ENCODE results near the gene PRR30.

PRR30 gene

DNA sequence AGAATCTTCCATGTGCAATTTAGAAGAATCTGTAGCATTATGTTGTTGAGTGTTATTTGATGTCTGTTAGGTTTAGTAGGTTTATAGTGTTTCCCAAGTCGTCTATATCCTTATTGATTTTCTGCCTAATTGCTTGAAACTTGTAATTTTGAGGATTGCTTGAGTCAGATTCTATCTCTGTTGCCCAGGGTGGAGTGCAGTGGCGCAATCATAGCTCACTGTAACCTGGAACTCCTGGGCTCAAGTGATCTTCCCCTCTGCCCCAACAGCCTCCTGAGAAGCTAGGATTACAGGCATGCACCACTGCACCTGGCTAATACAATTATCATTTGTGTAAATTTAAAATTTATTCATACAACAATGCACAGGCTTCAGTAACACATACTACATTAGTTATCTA is 6.5 kb upstream of the PRR30 start:
- peaks cover 2% of the 10 kb centered on the region for H3K27me3 ChIP-seq (ENCODE audit: insufficient read depth, poor library complexity, severe bottlenecking)
- DNase-seq (ENCODE audit: low read depth in 1 of 2, low spot score in 1 of 2), result no peak
- TF ChIP-seq GABPA (IDR thresholded peaks at IDR 0.05; ENCODE audit: low read depth), result no peak
- TF ChIP-seq REST (IDR thresholded peaks at IDR 0.05; ENCODE audit: insufficient replicate concordance, low read depth), result no peak
- no peak for TF ChIP-seq SPI1 (IDR thresholded peaks at IDR 0.05; ENCODE audit: borderline replicate concordance, low read depth)
- TF ChIP-seq, protein P1, sequence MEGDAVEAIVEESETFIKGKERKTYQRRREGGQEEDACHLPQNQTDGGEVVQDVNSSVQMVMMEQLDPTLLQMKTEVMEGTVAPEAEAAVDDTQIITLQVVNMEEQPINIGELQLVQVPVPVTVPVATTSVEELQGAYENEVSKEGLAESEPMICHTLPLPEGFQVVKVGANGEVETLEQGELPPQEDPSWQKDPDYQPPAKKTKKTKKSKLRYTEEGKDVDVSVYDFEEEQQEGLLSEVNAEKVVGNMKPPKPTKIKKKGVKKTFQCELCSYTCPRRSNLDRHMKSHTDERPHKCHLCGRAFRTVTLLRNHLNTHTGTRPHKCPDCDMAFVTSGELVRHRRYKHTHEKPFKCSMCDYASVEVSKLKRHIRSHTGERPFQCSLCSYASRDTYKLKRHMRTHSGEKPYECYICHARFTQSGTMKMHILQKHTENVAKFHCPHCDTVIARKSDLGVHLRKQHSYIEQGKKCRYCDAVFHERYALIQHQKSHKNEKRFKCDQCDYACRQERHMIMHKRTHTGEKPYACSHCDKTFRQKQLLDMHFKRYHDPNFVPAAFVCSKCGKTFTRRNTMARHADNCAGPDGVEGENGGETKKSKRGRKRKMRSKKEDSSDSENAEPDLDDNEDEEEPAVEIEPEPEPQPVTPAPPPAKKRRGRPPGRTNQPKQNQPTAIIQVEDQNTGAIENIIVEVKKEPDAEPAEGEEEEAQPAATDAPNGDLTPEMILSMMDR (IDR thresholded peaks at IDR 0.05; ENCODE audit: insufficient read depth, low read length), result no peak
- TF ChIP-seq POLR2AphosphoS5 (IDR thresholded peaks at IDR 0.05; ENCODE audit: low read depth), result no peak
- no peak overlapping the region for H3K27ac ChIP-seq (replicated peaks)
- H3K4me3 ChIP-seq (replicated peaks; ENCODE audit: insufficient read depth, low read length), result no peak overlapping the region

GRCh38 chr2:27143285-27143684 is 4.1 kb upstream of the PRR30 start:
- TF ChIP-seq, protein P1 (IDR thresholded peaks at IDR 0.05; ENCODE audit: insufficient read depth, low read length), result no peak
- no peak for TF ChIP-seq GABPA (IDR thresholded peaks at IDR 0.05; ENCODE audit: low read depth)
- TF ChIP-seq REST (IDR thresholded peaks at IDR 0.05; ENCODE audit: insufficient replicate concordance, low read depth), result no peak
- Histone ChIP-seq H3K27me3 (ENCODE audit: insufficient read depth, poor library complexity, severe bottlenecking) (peaks cover 2% of the 10 kb centered on the region), H3K4me3 (replicated peaks; ENCODE audit: insufficient read depth, low read length) (no peak overlapping the region), H3K27ac (replicated peaks) (no peak overlapping the region)
- DNase-seq (ENCODE audit: low read depth in 1 of 2, low spot score in 1 of 2), result no peak

DNA sequence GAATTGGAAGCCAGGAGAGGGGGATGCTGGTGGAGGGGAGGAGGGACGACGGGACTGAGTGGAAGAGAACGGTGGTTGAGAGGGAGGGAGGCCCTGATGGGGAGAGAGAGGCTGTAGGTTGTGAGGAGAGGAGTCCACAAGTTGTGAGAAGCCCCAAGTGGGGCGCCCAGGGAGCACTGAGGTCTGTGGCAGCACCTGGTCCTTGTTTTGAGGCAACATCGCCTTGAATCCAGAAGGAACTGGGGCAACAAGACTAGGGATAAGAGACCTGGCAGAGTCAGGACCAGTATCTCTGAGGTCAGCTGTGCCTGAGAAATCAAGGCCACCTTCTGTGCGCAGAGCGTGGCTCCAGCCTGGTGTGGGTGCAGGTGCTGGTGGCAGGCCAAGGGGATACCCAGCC is 1.1 kb downstream of the PRR30 start:
- no peak for TF ChIP-seq GABPA (IDR thresholded peaks at IDR 0.05; ENCODE audit: low read depth)
- TF ChIP-seq SPI1 (IDR thresholded peaks at IDR 0.05; ENCODE audit: borderline replicate concordance, low read depth), result no peak
- no peak for TF ChIP-seq POLR2AphosphoS5 (IDR thresholded peaks at IDR 0.05; ENCODE audit: low read depth)
- TF ChIP-seq, protein P1 (IDR thresholded peaks at IDR 0.05; ENCODE audit: insufficient read depth, low read length), result no peak
- no peak for TF ChIP-seq REST (IDR thresholded peaks at IDR 0.05; ENCODE audit: insufficient replicate concordance, low read depth)
- DNase-seq (ENCODE audit: low read depth in 1 of 2, low spot score in 1 of 2), result no peak
- H3K4me3 ChIP-seq (replicated peaks; ENCODE audit: insufficient read depth, low read length), result no peak overlapping the region
- H3K27me3 ChIP-seq (ENCODE audit: insufficient read depth, poor library complexity, severe bottlenecking), result no peaks in the 10 kb centered on the region
- no peak overlapping the region for H3K27ac ChIP-seq (replicated peaks)

Data from HL-60 (cell line).